Thymus (tissue), 11 donors: ENCODE measurements around the gene ARMC2. TPM values are rescaled to one million over a fixed set of nuclear protein-coding genes. Genes with fewer than 3 reads are reported as not detected.
A peak's percentile ranks its signal among the peaks of the same experiment; 100 is the strongest.
"Not testable (repeated sequence)": the region's sequence is repeated elsewhere in the genome, so short reads cannot be mapped to it uniquely, and the experiment has no call there.

Experiments used
- DNase-seq, 9 donors: peaks; one replicate each; pipeline ENCODE4 v3.0.0-alpha.2; 2013; ENCODE audit warnings: low spot score in 9 of 9, low read depth in 6 of 9, missing footprints in 1 of 9
- H3K27ac ChIP-seq, 2 donors: one replicate each; pipeline ENCODE4 v1.5.1; 2013; ENCODE audit warnings: control low read depth in 1 of 2, low read depth in 1 of 2, low read length in 1 of 2, mild to moderate bottlenecking in 1 of 2, moderate library complexity in 1 of 2
- H3K27me3 ChIP-seq, 2 donors: one replicate each; pipeline ENCODE4 v1.5.1; 2013; ENCODE audit warnings: low read length in 1 of 2; ENCODE audit not compliant: control insufficient read depth in 2 of 2, insufficient read depth in 1 of 2
- H3K36me3 ChIP-seq, 2 donors: one replicate each; pipeline ENCODE4 v1.5.1; 2013; ENCODE audit warnings: low read length in 1 of 2, mild to moderate bottlenecking in 1 of 2, moderate library complexity in 1 of 2; ENCODE audit not compliant: control insufficient read depth in 2 of 2, insufficient read depth in 2 of 2
- H3K4me1 ChIP-seq, 2 donors: one replicate each; pipeline ENCODE4 v1.5.1; 2013; ENCODE audit warnings: low read length in 2 of 2; ENCODE audit not compliant: control insufficient read depth in 2 of 2, insufficient read depth in 2 of 2
- H3K4me3 ChIP-seq, 2 donors: one replicate each; pipeline ENCODE4 v1.5.1; 2013; ENCODE audit warnings: low read length in 2 of 2, control low read depth in 1 of 2, mild to moderate bottlenecking in 1 of 2
- H3K9me3 ChIP-seq, 2 donors: one replicate each; pipeline ENCODE4 v1.5.1; 2013; ENCODE audit warnings: low read length in 1 of 2, mild to moderate bottlenecking in 1 of 2; ENCODE audit not compliant: control insufficient read depth in 2 of 2, insufficient read depth in 1 of 2
- WGBS: extraction: QIAGEN DNeasy Blood & Tissue Kit; methylation state at CpG from one replicate; pipeline ENCODE4 v1.1.7; 2013; 5-methylcytosine and 5-hydroxymethylcytosine counted together
- polyA plus RNA-seq: library from polyadenylated mRNA; stranded (reverse); fragments of 200-250 nt; gene quantifications from one replicate; pipeline ENCODE4 v1.2.3, GENCODE V29; 2013
- total RNA-seq: library from RNA; stranded (reverse); fragments of 120-200 nt; gene quantifications from one replicate; pipeline ENCODE4 v1.2.4, GENCODE V29; 2013
- donor health status: healthy.

Gene ARMC2
- total and polyA plus RNA-seq, 2 donors = 1.8 to 1.9 TPM

DNA sequence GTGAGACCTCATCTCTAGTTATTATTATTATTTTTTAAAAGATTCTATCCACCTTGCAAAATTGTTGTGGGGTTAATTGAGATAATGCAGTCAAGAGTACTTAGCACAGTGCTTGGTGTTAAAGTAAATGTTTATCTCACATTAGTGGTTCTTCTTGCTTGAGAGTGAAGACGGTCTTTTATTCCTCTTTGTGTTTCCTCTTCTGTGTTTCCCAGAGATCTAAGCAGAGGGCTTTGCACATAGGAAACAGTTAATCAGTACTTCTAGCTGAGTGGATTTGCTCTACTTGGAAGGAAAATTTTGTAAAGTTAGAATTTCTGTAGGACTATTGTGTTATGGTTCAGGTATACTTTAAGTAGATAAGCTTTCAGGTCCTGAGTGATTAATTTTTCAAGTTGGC is 3.5 kb downstream of the ARMC2 start:
- DNase-seq = no peak
- H3K36me3 ChIP-seq = peaks cover 5 to 14% of the 10 kb centered on the region in 2 donors
- peaks cover 0 to 11% of the 10 kb centered on the region in 2 donors for H3K4me1 ChIP-seq
- no peaks in the 10 kb centered on the region for H3K27me3 ChIP-seq
- peaks cover 0 to 4% of the 10 kb centered on the region in 2 donors for H3K9me3 ChIP-seq
- H3K4me3 ChIP-seq = no peak overlapping the region
- no peak overlapping the region for H3K27ac ChIP-seq
- 88% methylated on average over 1 of the region's 1 CpG for WGBS

DNA sequence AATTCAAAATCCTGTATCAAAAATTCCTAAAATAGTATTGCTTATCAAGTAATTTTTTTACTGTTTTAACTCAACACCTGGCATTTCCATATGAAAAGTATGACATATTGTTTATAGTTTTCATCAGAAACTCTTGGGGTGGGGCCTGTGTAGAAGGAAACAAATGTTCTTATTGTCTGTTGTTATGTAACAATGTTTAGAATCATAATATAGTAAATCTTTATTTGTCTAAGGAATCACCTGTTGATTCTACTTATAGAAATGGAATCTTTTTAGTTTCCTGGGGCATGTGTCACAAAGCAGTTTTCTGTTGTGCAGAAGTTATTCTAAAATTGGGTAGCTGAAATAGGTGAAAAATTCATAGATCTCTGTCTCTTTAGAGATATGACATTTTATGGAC is 4.9 kb downstream of the ARMC2 start:
- Histone ChIP-seq H3K27me3 (no peaks in the 10 kb centered on the region), H3K4me1 (peaks cover 0 to 5% of the 10 kb centered on the region in 2 donors), H3K36me3 (peaks cover 5 to 20% of the 10 kb centered on the region in 2 donors), H3K9me3 (peaks cover 0 to 5% of the 10 kb centered on the region in 2 donors), H3K4me3 (no peak overlapping the region), H3K27ac (no peak overlapping the region)
- DNase-seq = no peak

DNA sequence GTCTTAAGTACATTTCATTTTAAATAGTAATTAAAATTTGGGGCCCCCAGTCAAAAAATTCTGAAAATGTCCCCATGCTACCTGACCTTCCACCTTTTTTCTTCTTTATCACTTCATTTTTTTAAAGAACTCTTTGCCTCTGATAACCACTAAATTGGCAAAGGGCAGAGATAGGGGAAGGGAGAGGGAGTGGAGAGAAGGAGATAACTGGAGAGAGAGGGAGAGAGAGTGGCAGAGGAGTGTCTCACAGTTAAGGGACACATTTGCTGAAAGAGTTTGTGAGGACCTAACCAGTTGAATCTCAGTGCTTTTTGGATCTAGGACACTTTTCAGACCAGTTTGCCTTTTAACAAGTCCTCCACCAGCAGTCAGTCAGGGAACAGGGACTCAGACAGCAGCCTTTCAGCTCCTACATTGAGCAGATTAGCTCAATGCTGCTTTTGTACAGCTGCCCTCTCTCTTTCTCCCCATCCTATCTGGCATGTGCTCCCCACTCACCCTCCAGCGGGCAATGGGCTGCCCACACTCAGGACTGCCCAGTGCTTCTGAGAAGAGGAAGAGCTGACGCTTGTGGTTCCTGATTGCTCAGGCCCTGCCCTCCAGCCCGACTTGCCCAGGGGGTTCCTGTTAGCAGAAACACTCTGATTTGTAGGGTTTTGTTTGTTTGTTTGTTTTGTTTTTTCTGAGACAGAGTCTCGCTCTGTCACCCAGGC is 14.4 kb downstream of the ARMC2 start:
- Histone ChIP-seq H3K4me3 (no peak overlapping the region), H3K9me3 (no peaks in the 10 kb centered on the region), H3K4me1 (no peaks in the 10 kb centered on the region), H3K36me3 (peaks cover 3 to 4% of the 10 kb centered on the region in 2 donors), H3K27me3 (no peaks in the 10 kb centered on the region), H3K27ac (no peak overlapping the region)
- 81% methylated on average over 4 of the region's 4 CpGs for WGBS
- no peak for DNase-seq

DNA sequence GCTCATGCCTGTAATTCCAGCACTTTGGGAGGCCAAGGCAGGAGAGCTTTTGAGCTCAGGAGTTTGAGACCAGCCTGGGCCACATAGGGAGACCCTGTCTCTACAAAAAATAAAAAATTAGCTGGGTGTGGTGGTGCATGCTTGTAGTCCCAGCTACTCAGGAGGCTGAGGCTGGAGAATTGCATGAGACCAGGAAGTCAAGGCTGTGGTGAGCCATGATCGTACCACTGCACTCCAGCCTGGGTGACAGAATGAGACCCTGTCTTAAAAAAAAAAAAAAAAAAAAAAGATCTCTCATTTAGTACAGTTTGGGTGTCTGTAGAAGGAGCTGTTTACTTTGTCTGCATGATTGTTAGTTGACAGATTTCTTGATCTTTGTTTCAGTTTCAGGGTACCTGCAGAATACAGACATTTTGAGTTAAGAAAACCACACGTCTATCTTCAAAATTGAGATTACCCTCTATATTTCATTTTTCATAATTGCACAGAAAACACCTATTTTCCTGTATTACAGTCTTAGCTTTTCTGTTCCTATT is 17.6 kb downstream of the ARMC2 start:
- 76% methylated on average over 2 of the region's 2 CpGs for WGBS
- not testable (repeated sequence) for H3K36me3 ChIP-seq, H3K4me3 ChIP-seq, H3K9me3 ChIP-seq, DNase-seq, H3K27me3 ChIP-seq, H3K27ac ChIP-seq, H3K4me1 ChIP-seq

DNA sequence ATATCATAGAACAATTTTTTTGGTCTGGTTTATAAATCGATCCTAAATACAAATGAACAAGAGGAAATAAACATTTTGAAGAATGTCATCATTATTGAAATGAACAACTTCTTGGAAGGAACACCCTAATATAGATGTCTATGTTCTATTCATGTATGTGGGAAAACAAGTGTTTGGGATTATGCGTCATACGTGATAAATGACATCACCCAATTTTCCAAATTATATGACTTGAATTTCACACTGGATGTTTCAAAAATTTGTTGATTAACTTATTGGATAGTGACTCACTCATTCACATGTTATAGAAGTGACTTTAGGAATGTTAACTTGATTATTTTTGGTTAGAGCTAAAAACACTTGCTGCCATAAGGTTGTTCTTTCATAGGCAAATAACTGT is 18.6 kb downstream of the ARMC2 start:
- H3K27ac ChIP-seq = no peak overlapping the region
- no peaks in the 10 kb centered on the region for H3K36me3 ChIP-seq
- no peaks in the 10 kb centered on the region for H3K9me3 ChIP-seq
- H3K27me3 ChIP-seq = no peaks in the 10 kb centered on the region
- no peak overlapping the region for H3K4me3 ChIP-seq
- peaks cover 0 to under 1% of the 10 kb centered on the region in 2 donors for H3K4me1 ChIP-seq
- no peak for DNase-seq
- 98% methylated on average over 3 of the region's 3 CpGs for WGBS

DNA sequence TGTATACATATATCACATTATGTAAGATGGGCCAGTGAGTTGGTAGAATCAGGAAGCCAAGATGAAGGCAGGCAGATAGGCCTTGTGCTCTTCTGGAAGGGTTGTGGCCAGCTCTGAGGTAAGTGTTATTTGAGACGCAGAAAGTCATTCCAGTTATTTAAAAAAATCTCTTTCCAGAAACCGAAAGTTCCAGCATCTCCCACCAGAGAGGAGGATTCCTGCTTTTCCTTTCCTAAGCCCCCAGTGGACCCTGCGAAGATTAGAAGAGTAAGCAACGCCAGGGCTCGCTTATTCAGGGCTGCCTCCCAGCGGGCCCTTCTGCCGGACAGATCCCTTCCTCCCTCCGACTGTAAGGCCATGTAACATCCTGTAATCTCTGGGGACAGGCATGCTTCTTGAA is 20.4 kb downstream of the ARMC2 start:
- no peak for DNase-seq
- Histone ChIP-seq H3K27me3 (no peaks in the 10 kb centered on the region), H3K36me3 (no peaks in the 10 kb centered on the region), H3K9me3 (no peaks in the 10 kb centered on the region), H3K27ac (no peak overlapping the region), H3K4me3 (no peak overlapping the region), H3K4me1 (peaks cover 0 to 9% of the 10 kb centered on the region in 2 donors)
- 97% methylated on average over 8 of the region's 8 CpGs for WGBS

DNA sequence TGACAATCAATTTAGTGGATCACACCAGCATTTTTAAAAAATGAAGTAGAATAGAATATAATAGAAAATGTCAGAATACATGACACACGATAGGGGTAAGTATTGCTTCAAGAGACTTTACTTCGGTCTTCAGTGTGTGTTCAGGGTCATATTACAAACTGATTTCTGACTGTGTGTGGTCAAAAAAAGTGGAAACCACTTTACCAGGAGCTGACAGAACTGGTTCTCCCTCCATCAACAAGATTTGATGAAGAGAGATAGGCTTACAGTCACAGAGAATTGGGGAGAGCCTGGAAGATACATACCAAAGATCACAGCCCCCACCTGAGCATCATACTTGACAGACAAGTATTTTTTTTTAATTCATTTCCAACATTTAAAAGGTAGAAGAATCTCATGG is 21.7 kb downstream of the ARMC2 start:
- Histone ChIP-seq H3K4me1 (peaks cover 0 to 9% of the 10 kb centered on the region in 2 donors), H3K27ac (no peak overlapping the region), H3K9me3 (no peaks in the 10 kb centered on the region), H3K27me3 (no peaks in the 10 kb centered on the region), H3K4me3 (no peak overlapping the region), H3K36me3 (no peaks in the 10 kb centered on the region)
- 96% methylated on average over 2 of the region's 2 CpGs for WGBS
- DNase-seq = no peak

DNA sequence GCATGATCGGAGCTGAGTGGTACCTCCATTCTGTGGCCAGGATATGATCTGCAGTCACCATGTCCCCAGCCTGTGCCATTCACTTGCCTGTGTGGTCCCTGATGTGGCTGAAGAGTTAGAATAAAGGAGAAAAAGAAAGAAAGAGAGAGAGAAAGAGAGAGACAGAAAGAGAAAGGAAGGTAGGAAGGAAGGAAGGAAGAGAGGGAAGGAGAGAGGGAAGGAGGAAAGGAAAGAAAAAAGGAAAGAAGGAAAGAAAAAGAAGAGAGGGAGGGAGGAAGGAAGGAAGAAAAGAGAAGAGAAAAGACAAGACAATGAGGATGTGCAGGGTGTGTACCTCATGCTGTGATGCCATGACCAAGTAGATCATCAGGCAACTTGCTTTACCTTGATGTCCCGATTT is 22.1 kb downstream of the ARMC2 start:
- H3K9me3 ChIP-seq = no peaks in the 10 kb centered on the region
- no peak overlapping the region for H3K4me3 ChIP-seq
- H3K27me3 ChIP-seq = no peaks in the 10 kb centered on the region
- H3K27ac ChIP-seq = no peak overlapping the region
- H3K36me3 ChIP-seq = no peaks in the 10 kb centered on the region
- WGBS = 99% methylated on average over 2 of the region's 2 CpGs
- DNase-seq = no peak
- peaks cover 0 to 9% of the 10 kb centered on the region in 2 donors for H3K4me1 ChIP-seq

DNA sequence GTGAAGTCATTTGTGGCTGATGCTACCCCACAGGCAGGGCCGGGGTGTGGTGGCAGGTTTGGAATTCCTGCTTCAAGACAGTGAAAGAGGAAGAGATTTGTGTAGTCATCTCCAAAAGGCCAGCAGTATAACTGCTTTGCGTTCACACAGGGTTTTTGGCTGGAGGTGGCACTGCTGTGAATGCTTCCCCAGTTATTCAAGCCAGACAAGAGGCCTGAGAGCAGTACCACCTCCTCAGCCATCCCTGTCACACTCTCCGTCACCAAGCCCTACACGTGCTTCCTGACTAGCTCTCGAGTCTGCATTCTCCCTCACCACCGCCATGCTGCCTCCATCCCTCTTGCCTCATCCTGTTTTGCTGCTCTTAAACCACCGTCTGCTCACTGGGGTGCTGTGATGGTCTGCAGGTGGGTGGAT is 23.9 kb downstream of the ARMC2 start:
- no peak overlapping the region for H3K27ac ChIP-seq
- no peaks in the 10 kb centered on the region for H3K27me3 ChIP-seq
- H3K4me3 ChIP-seq = no peak overlapping the region
- peaks cover 0 to 9% of the 10 kb centered on the region in 2 donors for H3K4me1 ChIP-seq
- DNase-seq = peak in 2 of 9 donors; percentile 12 to 37
- H3K9me3 ChIP-seq = no peaks in the 10 kb centered on the region
- no peaks in the 10 kb centered on the region for H3K36me3 ChIP-seq
- 80% methylated on average over 7 of the region's 7 CpGs for whole genome bisulfite sequencing
